ENCODE results near the gene MCEMP1.

MCEMP1 gene

DNA sequence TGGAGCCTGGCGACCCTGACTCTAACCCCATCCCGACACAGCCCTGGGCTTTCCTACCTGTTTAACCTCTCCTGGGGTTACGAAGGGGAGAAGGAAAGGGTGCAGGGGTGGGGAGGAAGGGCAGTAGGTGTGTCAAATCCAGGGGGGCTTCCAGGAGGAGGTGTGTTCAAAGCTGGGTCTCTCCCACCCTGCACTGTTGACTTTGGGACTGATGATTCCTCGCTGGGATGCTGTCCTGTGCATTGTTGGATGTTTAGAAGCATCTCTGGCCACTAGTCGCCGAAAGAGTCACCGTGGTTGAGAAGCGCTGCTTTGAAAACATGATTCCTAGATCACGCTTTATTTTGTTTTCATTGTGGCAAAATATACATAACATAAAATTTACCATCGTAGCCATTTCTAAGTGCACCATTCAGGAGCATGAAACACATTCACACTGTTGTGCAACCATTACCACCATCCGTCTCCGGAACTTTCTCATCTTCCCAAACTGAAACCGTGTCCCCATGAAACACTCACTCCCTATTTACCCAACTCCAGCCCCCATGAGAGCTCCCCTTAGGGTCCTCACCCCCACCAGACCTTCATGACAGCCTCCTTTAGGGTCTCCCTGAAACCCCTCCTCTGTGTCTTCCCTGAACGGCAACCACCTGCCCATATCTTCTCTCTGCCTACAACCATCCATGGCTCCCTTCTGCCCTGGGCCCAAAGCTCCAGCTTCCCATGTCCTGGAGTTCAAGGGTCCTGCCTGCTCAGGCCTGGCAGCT is 29.5 kb downstream of the MCEMP1 start:
- H3K9me3 ChIP-seq = no peaks in the 10 kb centered on the region
- no peaks in the 10 kb centered on the region for H3K27me3 ChIP-seq
- H3K36me3 ChIP-seq = no peaks in the 10 kb centered on the region
- H3K4me3 ChIP-seq (ENCODE audit: low read depth in 1 of 2, low read length in 1 of 2) = peak overlapping the region; percentile 41 to 50
- TF ChIP-seq, protein P1, sequence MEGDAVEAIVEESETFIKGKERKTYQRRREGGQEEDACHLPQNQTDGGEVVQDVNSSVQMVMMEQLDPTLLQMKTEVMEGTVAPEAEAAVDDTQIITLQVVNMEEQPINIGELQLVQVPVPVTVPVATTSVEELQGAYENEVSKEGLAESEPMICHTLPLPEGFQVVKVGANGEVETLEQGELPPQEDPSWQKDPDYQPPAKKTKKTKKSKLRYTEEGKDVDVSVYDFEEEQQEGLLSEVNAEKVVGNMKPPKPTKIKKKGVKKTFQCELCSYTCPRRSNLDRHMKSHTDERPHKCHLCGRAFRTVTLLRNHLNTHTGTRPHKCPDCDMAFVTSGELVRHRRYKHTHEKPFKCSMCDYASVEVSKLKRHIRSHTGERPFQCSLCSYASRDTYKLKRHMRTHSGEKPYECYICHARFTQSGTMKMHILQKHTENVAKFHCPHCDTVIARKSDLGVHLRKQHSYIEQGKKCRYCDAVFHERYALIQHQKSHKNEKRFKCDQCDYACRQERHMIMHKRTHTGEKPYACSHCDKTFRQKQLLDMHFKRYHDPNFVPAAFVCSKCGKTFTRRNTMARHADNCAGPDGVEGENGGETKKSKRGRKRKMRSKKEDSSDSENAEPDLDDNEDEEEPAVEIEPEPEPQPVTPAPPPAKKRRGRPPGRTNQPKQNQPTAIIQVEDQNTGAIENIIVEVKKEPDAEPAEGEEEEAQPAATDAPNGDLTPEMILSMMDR (IDR thresholded peaks at IDR 0.05) = no peak
- peaks cover 58 to 65% of the 10 kb centered on the region in 2 experiments for H3K4me1 ChIP-seq (ENCODE audit: control insufficient read depth in 1 of 2, insufficient read depth in 1 of 2, low read depth in 1 of 2, low read length in 1 of 2)
- H3K27ac ChIP-seq = peak overlapping the region; percentile 99

DNA sequence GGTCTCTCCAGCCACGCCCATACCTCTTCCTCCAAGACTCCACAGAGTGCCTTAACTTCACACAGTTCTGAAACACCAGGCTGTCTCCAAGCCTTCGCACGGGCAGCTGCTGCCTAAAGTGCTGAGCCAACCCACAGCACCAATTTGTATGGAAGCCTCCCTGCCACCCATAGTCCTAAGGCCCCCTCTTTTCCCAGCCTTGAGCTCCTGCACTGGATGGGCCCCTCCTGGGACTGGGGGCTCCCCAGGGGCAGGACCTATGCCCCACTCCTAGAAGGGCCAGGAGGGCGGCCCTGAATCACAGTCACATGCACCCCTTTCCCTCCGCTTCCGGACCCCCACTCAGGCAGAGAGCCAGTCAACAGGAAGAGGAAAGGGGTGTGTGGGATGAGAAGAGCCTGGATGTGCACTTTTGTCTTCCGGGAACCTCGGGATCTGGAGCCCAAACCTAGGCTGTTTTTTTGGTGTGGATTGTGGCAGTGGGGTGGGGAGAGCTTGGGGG is 30.1 kb downstream of the MCEMP1 start:
- Histone ChIP-seq H3K4me1 (ENCODE audit: control insufficient read depth in 1 of 2, insufficient read depth in 1 of 2, low read depth in 1 of 2, low read length in 1 of 2) (peaks cover 58 to 65% of the 10 kb centered on the region in 2 experiments), H3K4me3 (ENCODE audit: low read depth in 1 of 2, low read length in 1 of 2) (peak overlapping the region; percentile 41 to 50), H3K27me3 (no peaks in the 10 kb centered on the region), H3K9me3 (no peaks in the 10 kb centered on the region), H3K27ac (peak overlapping the region; percentile 99), H3K36me3 (no peaks in the 10 kb centered on the region)
- TF ChIP-seq, protein P1 (IDR thresholded peaks at IDR 0.05) = no peak

DNA sequence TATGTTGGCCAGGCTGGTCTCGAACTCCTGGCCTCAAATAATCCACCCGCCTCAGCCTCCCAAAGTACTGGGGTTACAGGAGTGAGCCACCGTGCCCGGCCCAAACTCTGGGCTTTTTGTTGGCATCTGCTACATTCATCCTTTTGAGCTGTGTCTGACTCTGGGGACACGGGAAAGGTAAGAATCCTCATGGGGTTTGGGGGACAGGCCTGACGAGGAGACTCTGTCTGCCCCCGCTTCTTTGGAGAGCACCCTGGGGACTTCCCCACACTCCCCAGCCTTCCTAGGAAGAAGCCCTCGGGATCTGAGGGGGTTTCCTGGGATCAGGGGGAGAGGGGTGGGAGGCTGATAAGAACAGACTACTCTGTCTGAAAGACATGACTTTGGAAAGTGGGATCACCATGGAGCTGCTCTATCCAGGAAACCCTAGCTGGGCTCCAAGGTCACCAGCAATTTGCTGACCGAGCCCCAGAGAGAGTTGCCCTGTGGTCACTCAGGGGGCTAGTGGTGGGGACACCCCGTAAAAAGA is 33.1 kb downstream of the MCEMP1 start:
- TF ChIP-seq, protein P1 (IDR thresholded peaks at IDR 0.05) = no peak
- Histone ChIP-seq H3K4me1 (ENCODE audit: control insufficient read depth in 1 of 2, insufficient read depth in 1 of 2, low read depth in 1 of 2, low read length in 1 of 2) (peaks cover 67 to 74% of the 10 kb centered on the region in 2 experiments), H3K27ac (peak overlapping the region; percentile 99), H3K9me3 (no peaks in the 10 kb centered on the region), H3K36me3 (no peaks in the 10 kb centered on the region), H3K4me3 (ENCODE audit: low read depth in 1 of 2, low read length in 1 of 2) (no peak overlapping the region), H3K27me3 (no peaks in the 10 kb centered on the region)

DNA sequence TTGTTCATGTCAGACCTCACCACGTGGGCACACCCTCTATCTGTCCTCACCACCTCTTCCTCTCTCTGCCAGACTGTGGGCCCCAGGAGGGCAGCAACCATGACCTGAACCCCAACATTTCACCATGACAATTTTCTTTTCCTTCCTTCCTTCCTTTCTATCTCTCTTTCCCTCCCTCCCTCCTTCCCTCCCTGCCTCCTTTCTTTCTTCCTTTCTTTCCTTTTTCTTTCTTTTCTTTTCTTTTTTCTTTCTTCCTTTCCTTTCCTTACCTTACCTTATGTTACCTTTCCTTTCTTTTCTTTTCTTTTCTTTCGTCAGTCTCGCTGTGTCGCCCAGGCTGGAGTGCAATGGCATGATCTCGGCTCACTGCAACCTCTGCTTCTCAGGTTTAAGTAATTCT is 33.7 kb downstream of the MCEMP1 start:
- TF ChIP-seq, protein P1 (IDR thresholded peaks at IDR 0.05) = no peak
- Histone ChIP-seq H3K9me3 (no peaks in the 10 kb centered on the region), H3K36me3 (no peaks in the 10 kb centered on the region), H3K27ac (peak overlapping the region; percentile 99), H3K4me3 (ENCODE audit: low read depth in 1 of 2, low read length in 1 of 2) (no peak overlapping the region), H3K27me3 (no peaks in the 10 kb centered on the region), H3K4me1 (ENCODE audit: control insufficient read depth in 1 of 2, insufficient read depth in 1 of 2, low read depth in 1 of 2, low read length in 1 of 2) (peaks cover 67 to 74% of the 10 kb centered on the region in 2 experiments)

DNA sequence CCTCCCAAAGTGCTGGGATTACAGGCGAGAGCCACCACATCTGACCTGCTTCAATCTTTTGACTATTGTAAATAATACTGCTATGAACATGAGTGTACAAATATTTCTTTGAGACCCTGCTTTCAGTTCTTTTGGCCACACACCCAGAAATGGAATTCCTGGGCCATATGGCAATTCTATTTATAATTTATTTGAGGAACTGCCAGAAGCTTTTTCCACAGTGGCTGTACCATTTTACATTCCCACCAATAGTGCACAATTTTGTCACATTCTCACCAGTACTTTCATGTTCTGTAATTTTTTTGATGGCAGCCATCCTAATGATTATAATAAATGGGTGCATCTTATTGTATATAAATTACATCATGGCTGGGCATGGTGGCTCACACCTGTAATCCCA is 38.8 kb downstream of the MCEMP1 start:
- H3K36me3 ChIP-seq = no peaks in the 10 kb centered on the region
- H3K27me3 ChIP-seq = no peaks in the 10 kb centered on the region
- H3K9me3 ChIP-seq = no peaks in the 10 kb centered on the region
- TF ChIP-seq, protein P1 (IDR thresholded peaks at IDR 0.05) = no peak
- H3K4me3 ChIP-seq (ENCODE audit: low read depth in 1 of 2, low read length in 1 of 2) = no peak overlapping the region
- H3K27ac ChIP-seq = peak overlapping the region; percentile 91
- H3K4me1 ChIP-seq (ENCODE audit: control insufficient read depth in 1 of 2, insufficient read depth in 1 of 2, low read depth in 1 of 2, low read length in 1 of 2) = peaks cover 38% of the 10 kb centered on the region in 2 experiments

All from neutrophil (primary cell).